SU-DHL-6 (cell line): ENCODE measurements around the gene UNC13B.

ENCODE experiments used
- H2AFZ ChIP-seq: fragments of 200-600 bp; sonication (generic); 2 replicates; pipeline ENCODE4 v1.6.1; 2014; ENCODE audit warnings: low read depth, mild to moderate bottlenecking, moderate library complexity, mixed read lengths, antibody characterized with exemption, low read length; ENCODE audit not compliant: severe bottlenecking
- H3F3A ChIP-seq: fragments of 200-600 bp; shearing (Covaris generic); 2 replicates; pipeline ENCODE4 v1.6.0; 2016; ENCODE audit warnings: antibody characterized with exemption, mild to moderate bottlenecking; ENCODE audit not compliant: insufficient read depth
- H3K27ac ChIP-seq: fragments of 200-600 bp; sonication (generic); 2 replicates; pipeline ENCODE4 v1.5.1; 2016; ENCODE audit warnings: low read depth, mild to moderate bottlenecking, low read length, moderate library complexity, mixed read lengths
- H3K27me3 ChIP-seq: fragments of 200-600 bp; sonication (generic), shearing (Covaris generic); 2 replicates; pipeline ENCODE4 v1.6.0; 2014; ENCODE audit warnings: mild to moderate bottlenecking, low read length
- H3K36me3 ChIP-seq: fragments of 200-600 bp; sonication (generic); 2 replicates; pipeline ENCODE4 v1.6.1; 2014; ENCODE audit warnings: mild to moderate bottlenecking, low read length, mixed read lengths
- H3K4me2 ChIP-seq: fragments of 300-600, 200-600 bp; shearing (Covaris generic), sonication (generic); 2 replicates; pipeline ENCODE4 v1.6.0; 2014; ENCODE audit warnings: low read length, low read depth, mild to moderate bottlenecking; ENCODE audit not compliant: poor library complexity, severe bottlenecking
- H3K4me3 ChIP-seq: fragments of 200-600 bp; sonication (generic); 2 replicates; pipeline ENCODE4 v1.5.1; 2014; ENCODE audit warnings: antibody characterized with exemption, low read length, mild to moderate bottlenecking, mixed read lengths; ENCODE audit not compliant: insufficient read depth, poor library complexity, severe bottlenecking
- H3K79me2 ChIP-seq: fragments of 200-600 bp; sonication (generic); 2 replicates; pipeline ENCODE4 v1.6.1; 2014; ENCODE audit warnings: mild to moderate bottlenecking, low read length, moderate library complexity; ENCODE audit not compliant: insufficient read depth
- H3K9ac ChIP-seq: fragments of 200-600 bp; sonication (generic); 2 replicates; pipeline ENCODE4 v1.7.0; 2014; ENCODE audit warnings: mild to moderate bottlenecking, low read length
- H3K9me2 ChIP-seq: fragments of 200-600 bp; sonication (generic); replicated peaks from 2 replicates; pipeline ENCODE4 v1.6.1; 2014; ENCODE audit warnings: low read length; ENCODE audit not compliant: insufficient read depth
- H3K9me3 ChIP-seq: fragments of 200-600 bp; sonication (generic); 2 replicates; pipeline ENCODE4 v1.6.1; 2014; ENCODE audit warnings: low read length, mixed read lengths; ENCODE audit not compliant: insufficient read depth
- H4K20me1 ChIP-seq: fragments of 200-600 bp; sonication (generic); 2 replicates; pipeline ENCODE4 v1.6.1; 2014; ENCODE audit warnings: low read depth, mild to moderate bottlenecking, antibody characterized with exemption, low read length, moderate library complexity, mixed read lengths
- CTCF ChIP-seq: fragments of 200-600 bp; sonication (generic); IDR thresholded peaks from one replicate; pipeline ENCODE4 v1.5.1; 2017; ENCODE audit warnings: antibody characterized with exemption, mild to moderate bottlenecking, low read length, moderate library complexity; ENCODE audit not compliant: insufficient read depth, poor library complexity, severe bottlenecking
- EZH2phosphoT487 ChIP-seq: fragments of 200-600 bp; sonication (generic), shearing (Covaris generic); conservative IDR thresholded peaks from 2 replicates; pipeline ENCODE4 v1.6.1; 2018; ENCODE audit warnings: mild to moderate bottlenecking, antibody characterized with exemption, low read length, moderate library complexity, mixed read lengths

Gene UNC13B

GRCh38 chr9:35308316-35308715, 146.5 kb downstream of the UNC13B start:
- Histone ChIP-seq H3K9me3 (no peaks in the 10 kb centered on the region), H3K4me3 (no peak overlapping the region), H3K27me3 (no peaks in the 10 kb centered on the region), H3K79me2 (no peaks in the 10 kb centered on the region), H3K27ac (no peak overlapping the region), H3K36me3 (no peaks in the 10 kb centered on the region), H3K9ac (no peak overlapping the region), H4K20me1 (no peaks in the 10 kb centered on the region), H2AFZ (no peak overlapping the region), H3F3A (no peaks in the 10 kb centered on the region), H3K4me2 (no peak overlapping the region), H3K9me2 (no peaks in the 10 kb centered on the region)
- no peak for TF ChIP-seq CTCF
- no peak for TF ChIP-seq EZH2phosphoT487

GRCh38 chr9:35311891-35312639, 150.3 kb downstream of the UNC13B start:
- Histone ChIP-seq H3K9me2 (no peaks in the 10 kb centered on the region), H4K20me1 (no peaks in the 10 kb centered on the region), H3K4me3 (no peak overlapping the region), H3K4me2 (no peak overlapping the region), H3K9ac (no peak overlapping the region), H3K27ac (no peak overlapping the region), H3K79me2 (no peaks in the 10 kb centered on the region), H3K36me3 (no peaks in the 10 kb centered on the region), H3K27me3 (no peaks in the 10 kb centered on the region), H3F3A (no peaks in the 10 kb centered on the region), H3K9me3 (no peaks in the 10 kb centered on the region), H2AFZ (no peak overlapping the region)
- TF ChIP-seq EZH2phosphoT487, result no peak
- TF ChIP-seq CTCF, result no peak

GRCh38 chr9:35313460-35313859, 151.7 kb downstream of the UNC13B start:
- Histone ChIP-seq H3K9me3 (0 out of 2 replicates have a peak, but pooled peaks cover 2% of the 10 kb centered on the region), H3K9me2 (no peaks in the 10 kb centered on the region), H3K27me3 (no peaks in the 10 kb centered on the region), H3K4me2 (no peak overlapping the region), H3K9ac (no peak overlapping the region), H3K79me2 (no peaks in the 10 kb centered on the region), H3F3A (no peaks in the 10 kb centered on the region), H4K20me1 (no peaks in the 10 kb centered on the region), H3K4me3 (no peak overlapping the region), H3K27ac (no peak overlapping the region), H3K36me3 (no peaks in the 10 kb centered on the region), H2AFZ (no peak overlapping the region)
- TF ChIP-seq EZH2phosphoT487 (no peak), CTCF (no peak)
